OCI-M1 (cell line): ENCODE data around the gene TRIM71.
"Not testable (repeated sequence)": the region's sequence is repeated elsewhere in the genome, so short reads cannot be mapped to it uniquely, and the experiment has no call there.

Experiments
- DNase-seq: peaks from one replicate; lab custom pipeline; 2025; lab: John Stamatoyannopoulos, UW

Gene TRIM71

GRCh38 chr3:32934150-32934742, 116.4 kb downstream of the TRIM71 start:
- DNase-seq, result peak; percentile 58

GRCh38 chr3:32937331-32937730, 119.5 kb downstream of the TRIM71 start:
- DNase-seq, result no peak

GRCh38 chr3:32939531-32940284, 121.9 kb downstream of the TRIM71 start:
- not testable (repeated sequence) for DNase-seq

GRCh38 chr3:32940726-32941125, 122.9 kb downstream of the TRIM71 start:
- DNase-seq, result no peak

- no peak for DNase-seq
Observed at GRCh38 chr3:32945136-32945535, 127.3 kb downstream of the TRIM71 start.

- DNase-seq, result not testable (repeated sequence)
Observed at GRCh38 chr3:32945598-32945997, 127.8 kb downstream of the TRIM71 start.

GRCh38 chr3:32946973-32947788, 129.4 kb downstream of the TRIM71 start:
- DNase-seq, result no peak
